A673 (cell line): ENCODE results near the gene FGF1.

ENCODE experiments used
- CTCF ChIP-seq: fragments of 300-800, 200-600 bp; sonication (generic); conservative IDR thresholded peaks from 2 replicates; pipeline ENCODE4 v1.5.1; 2017; ENCODE audit warnings: low read depth, mild to moderate bottlenecking, antibody characterized with exemption, low read length, moderate library complexity, mixed read lengths
- EZH2 ChIP-seq: fragments of 200-600 bp; sonication (generic); IDR thresholded peaks from 2 replicates; pipeline ENCODE4 v1.6.1; 2017; ENCODE audit warnings: borderline replicate concordance, low read depth, mild to moderate bottlenecking, mixed read lengths, antibody characterized with exemption, low read length; ENCODE audit not compliant: poor library complexity, severe bottlenecking

- no peak for TF ChIP-seq CTCF
- TF ChIP-seq EZH2 = no peak
Observed at GRCh38 chr5:142600092-142600491, 85.8 kb downstream of the FGF1 start.
